ENCODE measurements around the gene IGLL5. TPM values are rescaled to one million over a fixed set of nuclear protein-coding genes. Genes with fewer than 3 reads are reported as not detected.

The IGLL5 gene
- total and polyA plus RNA-seq, 5 donors, result 0.65 to 0.97 TPM; not detected in 3

DNA sequence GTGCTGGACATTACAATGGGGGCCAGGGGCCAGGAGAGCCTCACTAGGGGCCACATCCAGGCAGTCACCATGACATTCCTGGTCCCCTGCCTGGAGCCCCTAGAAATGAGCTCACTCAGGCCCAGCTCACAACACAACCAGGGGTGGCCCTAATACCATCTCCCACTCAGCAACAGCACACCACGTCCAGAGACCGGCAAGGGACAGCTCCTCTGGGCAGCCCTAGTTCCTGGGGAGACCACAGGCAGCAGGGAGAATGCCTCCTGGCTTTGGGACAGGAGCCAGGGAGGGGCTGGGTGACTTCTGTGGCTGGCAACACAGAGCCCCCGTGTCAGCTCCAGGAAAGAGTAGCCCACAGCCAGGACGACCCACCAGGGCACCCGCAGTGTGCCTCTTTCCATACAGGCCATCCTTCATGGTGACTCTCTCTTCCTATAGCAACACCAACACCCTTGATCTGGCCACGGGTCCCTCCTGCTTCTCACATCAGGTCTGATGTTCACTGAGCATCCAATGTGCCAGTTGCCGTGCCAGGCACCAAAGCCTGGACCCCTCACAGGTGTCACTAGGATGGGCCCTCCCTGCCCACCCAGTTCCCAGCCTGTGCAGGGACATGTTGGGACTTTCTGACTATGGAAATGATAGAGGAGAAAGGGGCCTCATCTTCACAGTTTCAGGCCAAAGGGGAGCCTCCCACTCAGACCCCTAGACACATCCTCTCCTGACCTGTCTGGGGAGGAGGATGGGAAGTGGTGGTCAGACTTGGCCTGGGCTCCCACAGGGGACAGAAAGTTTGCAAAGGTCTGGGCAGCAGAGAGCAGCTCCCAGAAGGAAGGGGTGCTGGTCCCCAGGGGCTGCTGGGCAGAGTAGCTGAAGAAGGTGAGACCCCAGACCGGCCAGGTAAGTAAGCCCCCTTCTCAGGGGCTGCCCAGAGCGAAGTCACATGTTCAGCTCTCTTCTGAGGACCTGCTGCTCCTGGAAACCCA, 43.2 kb downstream of the IGLL5 start:
- Histone ChIP-seq H3K27ac (ENCODE audit: low read length) (no peak overlapping the region), H3K9me3 (ENCODE audit: control insufficient read depth, low read length) (no peaks in the 10 kb centered on the region), H3K4me1 (ENCODE audit: control insufficient read depth, insufficient read depth, low read length) (no peaks in the 10 kb centered on the region), H3K4me3 (ENCODE audit: low read length) (no peak overlapping the region), H3K27me3 (ENCODE audit: control insufficient read depth, insufficient read depth) (no peaks in the 10 kb centered on the region)
- intact Hi-C loops (cut with DNase I), result no loop called here
- ATAC-seq (no peak), DNase-seq (no peak)
- WGBS, result 74% methylated on average over 9 of the region's 9 CpGs

DNA sequence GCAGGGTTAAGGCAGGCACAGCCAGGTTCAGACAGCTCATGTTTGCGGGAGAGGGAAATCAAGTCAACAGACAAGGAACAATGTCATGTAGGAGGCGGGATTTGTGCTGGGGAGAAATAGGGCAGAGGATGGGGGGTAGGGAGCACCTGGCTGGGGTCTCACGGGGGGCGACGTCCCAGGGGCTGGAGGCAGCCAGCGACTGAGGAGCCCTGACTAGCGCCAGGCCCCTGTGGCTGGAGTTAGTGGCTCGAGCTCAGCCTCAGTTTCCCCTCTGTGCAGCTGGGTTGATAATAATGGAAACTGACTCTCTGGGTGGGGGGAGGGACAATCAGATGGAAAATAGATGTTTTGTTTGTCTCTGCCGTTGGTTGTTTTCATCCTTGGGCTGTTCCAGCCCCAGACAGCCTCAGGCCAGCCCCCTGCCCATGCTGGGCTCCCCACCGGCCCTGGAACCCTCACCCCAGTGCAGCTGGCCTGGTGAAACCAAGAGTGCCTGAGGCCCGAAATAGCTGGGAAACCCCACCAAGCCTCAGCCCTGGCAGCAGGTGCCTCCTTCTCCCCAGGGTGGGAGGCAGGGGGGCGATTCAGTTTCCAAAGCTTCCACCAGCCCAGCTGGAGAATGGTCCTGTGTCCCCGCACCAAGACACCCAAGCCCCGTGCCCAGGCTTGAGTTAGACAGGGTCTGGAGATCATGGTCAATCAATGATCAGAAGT, 44.1 kb downstream of the IGLL5 start:
- no peaks in the 10 kb centered on the region for H3K4me1 ChIP-seq (ENCODE audit: control insufficient read depth, insufficient read depth, low read length)
- H3K4me3 ChIP-seq (ENCODE audit: low read length), result no peak overlapping the region
- DNase-seq (no peak), ATAC-seq (no peak)
- H3K27ac ChIP-seq (ENCODE audit: low read length), result no peak overlapping the region
- 85% methylated on average over 14 of the region's 14 CpGs for WGBS
- no peaks in the 10 kb centered on the region for H3K9me3 ChIP-seq (ENCODE audit: control insufficient read depth, low read length)
- intact Hi-C loops (cut with DNase I), result no loop called here
- H3K27me3 ChIP-seq (ENCODE audit: control insufficient read depth, insufficient read depth), result no peaks in the 10 kb centered on the region

DNA sequence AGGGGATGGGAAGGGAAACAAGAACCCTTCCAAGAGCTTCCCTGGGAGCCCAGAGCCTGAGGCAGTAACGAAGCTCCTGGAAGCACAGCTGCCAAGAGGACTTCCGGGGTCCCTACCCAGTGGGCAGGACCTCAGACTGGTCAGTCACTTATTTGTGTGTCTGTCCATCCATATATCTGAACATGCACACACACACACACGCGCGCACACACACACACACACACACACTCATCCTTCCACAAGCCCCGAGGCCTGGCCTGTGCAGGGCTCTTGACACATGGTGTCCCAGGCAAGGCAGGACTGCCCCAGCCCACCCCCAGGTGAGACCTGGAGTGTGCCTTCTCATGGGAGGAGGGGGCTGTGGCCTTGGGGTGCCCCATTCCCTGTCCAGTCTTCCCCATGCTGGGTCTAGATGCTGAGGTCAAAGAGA, 44.9 kb downstream of the IGLL5 start:
- no peak overlapping the region for H3K27ac ChIP-seq (ENCODE audit: low read length)
- no peak for DNase-seq
- no peaks in the 10 kb centered on the region for H3K27me3 ChIP-seq (ENCODE audit: control insufficient read depth, insufficient read depth)
- no peak for ATAC-seq
- H3K4me1 ChIP-seq (ENCODE audit: control insufficient read depth, insufficient read depth, low read length), result no peaks in the 10 kb centered on the region
- WGBS, result 75% methylated on average over 6 of the region's 6 CpGs
- intact Hi-C loops (cut with DNase I), result no loop called here
- H3K4me3 ChIP-seq (ENCODE audit: low read length), result no peak overlapping the region
- H3K9me3 ChIP-seq (ENCODE audit: control insufficient read depth, low read length), result no peaks in the 10 kb centered on the region

DNA sequence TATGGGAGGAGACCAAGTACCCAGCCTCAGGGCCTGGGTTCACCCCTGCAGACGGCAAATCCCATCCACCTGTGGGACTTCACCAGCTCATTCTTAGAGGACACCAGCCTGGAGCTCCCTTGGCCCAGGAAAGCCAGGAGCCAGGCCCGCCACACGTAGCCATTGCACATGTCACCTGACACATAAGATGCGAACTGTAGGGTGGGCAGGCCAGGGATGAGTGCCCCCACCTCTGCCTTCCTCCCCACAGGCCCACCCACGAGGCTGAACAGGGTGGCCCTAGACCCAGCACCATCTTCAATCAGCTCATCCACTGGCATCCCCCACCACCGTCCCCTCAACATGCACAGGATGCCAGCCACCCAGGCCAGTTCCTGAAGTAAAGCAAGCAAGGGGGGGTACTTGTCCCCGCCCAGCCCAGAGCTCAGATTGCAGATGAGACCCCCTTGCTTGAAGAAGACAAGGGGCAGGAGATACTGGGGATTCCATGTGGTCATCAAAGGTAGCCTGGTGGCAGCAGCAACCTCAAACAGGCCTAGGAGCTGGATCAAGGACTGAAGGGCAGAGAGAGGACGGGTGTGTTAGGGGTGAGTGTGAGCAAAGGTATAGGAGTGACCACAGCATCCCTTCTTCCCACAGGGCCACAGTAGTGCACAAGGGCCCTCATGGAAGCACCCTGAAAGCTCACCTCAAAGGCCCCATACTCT, 45.6 kb downstream of the IGLL5 start:
- no peak for DNase-seq
- H3K27ac ChIP-seq (ENCODE audit: low read length), result no peak overlapping the region
- WGBS, result 93% methylated on average over 8 of the region's 8 CpGs

DNA sequence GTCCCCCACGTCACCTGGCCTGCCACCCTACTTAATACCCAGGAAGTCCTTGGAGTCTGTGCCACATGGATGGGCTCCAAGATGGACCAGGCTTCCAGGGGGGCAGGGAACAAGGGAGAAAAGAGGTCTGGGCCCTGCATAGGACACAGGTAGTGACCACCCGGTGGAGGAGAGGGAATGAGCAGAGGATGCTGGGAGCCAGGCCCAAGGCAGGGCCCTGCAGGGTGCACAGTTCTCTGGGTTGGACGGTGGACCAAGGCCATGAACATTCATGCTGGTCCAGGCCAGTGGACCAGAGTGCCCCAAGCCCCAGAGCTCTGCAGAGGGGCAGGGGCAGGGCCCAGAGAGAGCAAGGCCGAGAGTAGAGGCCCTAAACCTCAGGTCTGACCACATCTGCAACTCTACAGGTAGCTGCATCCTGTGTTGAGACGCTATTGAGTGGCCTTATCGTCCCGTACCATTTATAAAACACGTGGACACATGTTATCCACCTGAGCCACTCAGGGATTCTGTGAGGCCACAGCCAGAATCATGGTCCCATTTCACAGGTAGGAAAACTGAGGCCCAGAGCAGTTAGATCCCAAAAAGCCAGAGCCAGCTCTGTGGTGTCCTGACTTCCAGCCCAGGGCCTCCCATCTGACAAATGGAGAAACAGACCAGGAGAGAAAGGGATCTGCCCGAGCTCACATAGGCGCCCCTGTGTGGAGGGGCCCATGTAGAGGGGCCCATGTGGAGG, 46.4 kb downstream of the IGLL5 start:
- ATAC-seq (no peak), DNase-seq (no peak)
- Histone ChIP-seq H3K9me3 (ENCODE audit: control insufficient read depth, low read length) (no peaks in the 10 kb centered on the region), H3K27me3 (ENCODE audit: control insufficient read depth, insufficient read depth) (no peaks in the 10 kb centered on the region), H3K4me3 (ENCODE audit: low read length) (no peak overlapping the region), H3K4me1 (ENCODE audit: control insufficient read depth, insufficient read depth, low read length) (no peaks in the 10 kb centered on the region), H3K27ac (ENCODE audit: low read length) (no peak overlapping the region)
- 89% methylated on average over 10 of the region's 10 CpGs for WGBS
- intact Hi-C loops (cut with DNase I), result no loop called here

More for the DNA sequence above, 45.6 kb downstream of the IGLL5 start:
- no peak overlapping the region for H3K4me3 ChIP-seq (ENCODE audit: low read length)
- H3K27me3 ChIP-seq (ENCODE audit: control insufficient read depth, insufficient read depth), result no peaks in the 10 kb centered on the region
- intact Hi-C loops (cut with DNase I), result no loop called here
- ATAC-seq, result no peak
- no peaks in the 10 kb centered on the region for H3K9me3 ChIP-seq (ENCODE audit: control insufficient read depth, low read length)
- no peaks in the 10 kb centered on the region for H3K4me1 ChIP-seq (ENCODE audit: control insufficient read depth, insufficient read depth, low read length)

DNA sequence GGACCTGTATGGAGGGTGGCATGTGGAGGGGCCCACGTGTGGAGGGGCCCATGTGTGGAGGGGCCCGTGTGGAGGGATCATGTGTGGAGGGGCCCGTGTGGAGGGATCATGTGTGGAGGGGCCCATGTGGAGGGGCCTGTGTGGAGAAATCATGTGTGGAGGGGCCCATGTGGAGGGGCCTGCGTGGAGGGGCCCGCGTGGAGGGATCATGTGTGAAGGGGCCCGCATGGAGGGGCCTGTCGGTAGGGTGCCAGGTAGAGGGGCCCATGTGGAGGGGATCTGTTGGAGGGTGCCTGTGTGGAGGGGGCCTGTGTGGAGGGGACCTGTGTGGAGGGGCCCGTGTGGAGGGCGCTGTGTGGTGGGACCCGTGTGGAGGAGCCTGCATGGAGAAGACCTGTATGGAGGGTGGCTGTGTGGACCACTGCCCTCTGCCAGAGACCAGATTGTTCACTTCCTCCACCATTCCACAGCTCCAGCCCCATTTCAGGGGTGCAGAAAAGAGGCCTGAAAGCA, 47.0 kb downstream of the IGLL5 start:
- Histone ChIP-seq H3K4me1 (ENCODE audit: control insufficient read depth, insufficient read depth, low read length) (no peaks in the 10 kb centered on the region), H3K27ac (ENCODE audit: low read length) (no peak overlapping the region), H3K27me3 (ENCODE audit: control insufficient read depth, insufficient read depth) (no peaks in the 10 kb centered on the region), H3K4me3 (ENCODE audit: low read length) (no peak overlapping the region), H3K9me3 (ENCODE audit: control insufficient read depth, low read length) (no peaks in the 10 kb centered on the region)
- 87% methylated on average over 11 of the region's 11 CpGs for WGBS
- intact Hi-C loops (cut with DNase I), result no loop called here
- ATAC-seq, result no peak
- DNase-seq, result no peak

DNA sequence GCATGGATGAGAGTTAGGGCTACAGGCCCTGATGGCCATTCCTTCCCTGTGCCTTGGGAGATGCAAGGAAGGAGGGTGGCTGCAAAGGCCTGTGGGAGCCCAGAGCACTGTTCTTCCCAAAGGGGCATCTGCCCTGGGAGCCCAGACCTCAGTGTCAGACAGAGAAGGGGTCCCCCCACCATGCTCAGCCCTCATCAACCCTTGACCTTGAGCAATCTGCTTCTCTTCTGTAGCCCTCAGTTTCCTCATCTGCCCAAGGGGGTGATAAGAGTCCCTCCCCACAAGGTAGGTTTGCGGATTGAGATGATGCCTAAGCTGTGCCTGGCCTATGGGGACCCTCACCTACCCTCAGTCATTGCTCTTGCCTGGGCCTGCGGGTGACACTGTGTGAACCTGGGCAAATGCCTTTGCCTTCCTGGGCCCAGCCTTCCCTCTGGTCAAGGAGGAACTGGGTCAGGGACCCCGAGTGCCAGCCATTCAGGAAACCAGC, 47.5 kb downstream of the IGLL5 start:
- no peaks in the 10 kb centered on the region for H3K27me3 ChIP-seq (ENCODE audit: control insufficient read depth, insufficient read depth)
- no peaks in the 10 kb centered on the region for H3K4me1 ChIP-seq (ENCODE audit: control insufficient read depth, insufficient read depth, low read length)
- ATAC-seq (no peak), DNase-seq (no peak)
- intact Hi-C loops (cut with DNase I), result no loop called here
- no peaks in the 10 kb centered on the region for H3K9me3 ChIP-seq (ENCODE audit: control insufficient read depth, low read length)
- no peak overlapping the region for H3K27ac ChIP-seq (ENCODE audit: low read length)
- H3K4me3 ChIP-seq (ENCODE audit: low read length), result no peak overlapping the region
- WGBS, result 76% methylated on average over 3 of the region's 3 CpGs

DNA sequence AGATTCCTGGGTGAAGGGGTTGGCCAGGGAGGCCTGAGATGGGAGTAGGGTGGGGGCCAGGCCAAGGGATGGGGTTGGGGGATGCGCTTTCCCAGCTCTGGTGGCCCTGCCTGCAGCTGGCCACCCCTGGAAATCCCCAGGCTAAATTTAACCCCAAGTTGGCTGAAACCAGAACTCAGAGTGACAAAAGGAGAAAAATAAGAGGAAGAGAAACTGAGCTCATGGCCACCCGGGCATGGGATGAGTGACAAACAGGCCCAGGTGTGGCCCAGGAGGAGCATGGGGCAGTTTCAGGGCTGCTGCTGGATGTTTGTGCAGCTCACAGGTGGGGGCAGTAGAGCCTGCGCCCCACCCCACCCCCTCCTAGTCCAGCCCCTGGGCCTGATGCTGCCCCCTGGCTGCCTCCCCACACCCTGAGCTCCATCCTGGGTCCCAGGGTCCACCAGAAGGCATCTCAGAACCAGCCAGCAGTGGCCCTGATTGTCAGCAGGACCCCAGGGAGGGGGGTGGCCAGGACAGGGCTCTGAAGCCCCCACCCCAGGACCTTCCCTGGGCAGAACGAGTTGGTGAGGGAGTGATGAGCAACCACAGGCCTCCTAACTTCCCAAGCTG, 48.0 kb downstream of the IGLL5 start:
- Histone ChIP-seq H3K27ac (ENCODE audit: low read length) (no peak overlapping the region), H3K4me3 (ENCODE audit: low read length) (no peak overlapping the region), H3K9me3 (ENCODE audit: control insufficient read depth, low read length) (no peaks in the 10 kb centered on the region), H3K4me1 (ENCODE audit: control insufficient read depth, insufficient read depth, low read length) (no peaks in the 10 kb centered on the region), H3K27me3 (ENCODE audit: control insufficient read depth, insufficient read depth) (no peaks in the 10 kb centered on the region)
- ATAC-seq (no peak), DNase-seq (no peak)
- 67% methylated on average over 4 of the region's 4 CpGs for WGBS
- intact Hi-C loops (cut with DNase I), result no loop called here

DNA sequence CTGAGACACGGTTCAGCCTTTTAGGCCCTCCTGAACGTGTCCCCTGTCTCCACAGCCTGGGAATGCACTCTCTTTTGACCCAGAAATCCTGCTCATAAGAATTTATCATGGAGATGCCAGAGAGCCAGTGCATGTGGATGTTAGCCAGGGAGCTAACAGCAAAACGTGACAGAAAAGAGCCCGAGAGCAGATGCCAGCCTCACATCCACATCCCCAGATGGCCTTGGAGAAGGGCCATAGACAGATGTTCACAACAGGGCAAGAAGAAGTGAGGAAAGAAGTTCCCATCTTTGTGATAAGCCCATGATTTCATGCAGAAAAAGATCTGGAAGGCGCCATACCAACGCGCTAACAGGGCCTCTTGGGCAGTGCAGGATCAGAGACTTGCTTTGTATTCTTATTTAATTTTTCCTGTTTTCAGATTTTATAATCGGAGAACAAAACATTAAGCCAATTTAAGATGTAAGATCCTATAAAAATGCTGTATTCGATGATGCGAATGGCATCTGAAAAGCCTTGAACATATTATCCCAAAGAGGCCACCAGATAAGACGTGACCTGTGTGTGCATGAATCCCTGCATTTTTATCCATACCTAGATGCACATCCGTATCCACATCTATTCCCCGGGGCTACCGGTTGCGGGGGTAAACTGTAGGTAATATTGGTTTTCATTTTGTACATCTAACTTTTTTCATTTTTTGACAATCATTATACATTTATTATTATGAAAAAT, 48.7 kb downstream of the IGLL5 start:
- Histone ChIP-seq H3K27ac (ENCODE audit: low read length) (no peak overlapping the region), H3K4me1 (ENCODE audit: control insufficient read depth, insufficient read depth, low read length) (no peaks in the 10 kb centered on the region), H3K27me3 (ENCODE audit: control insufficient read depth, insufficient read depth) (no peaks in the 10 kb centered on the region), H3K9me3 (ENCODE audit: control insufficient read depth, low read length) (no peaks in the 10 kb centered on the region), H3K4me3 (ENCODE audit: low read length) (no peak overlapping the region)
- intact Hi-C loops (cut with DNase I), result no loop called here
- WGBS, result 86% methylated on average over 15 of the region's 15 CpGs
- DNase-seq (no peak), ATAC-seq (no peak)
